ENCODE results near the gene CACNG4.

CACNG4 gene

DNA sequence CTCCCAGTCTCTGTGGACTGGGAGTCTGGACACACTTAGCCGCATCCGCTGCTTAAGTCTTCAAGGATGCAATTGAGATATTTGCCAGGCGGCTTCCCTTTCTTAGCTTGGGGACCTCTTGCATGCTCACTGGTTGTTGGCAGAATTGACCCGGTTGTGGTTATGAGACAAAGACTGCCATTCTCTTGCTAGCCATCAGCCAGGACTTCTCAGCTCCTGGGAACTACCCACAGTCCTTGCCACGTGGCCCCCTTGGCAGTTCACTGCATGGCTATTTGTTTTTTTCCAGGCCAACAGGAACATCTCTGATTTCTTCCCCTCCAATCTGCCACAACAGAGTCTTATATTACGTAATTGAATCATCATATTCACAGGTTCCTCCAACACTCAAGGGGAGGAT lies 25.5 kb downstream of the CACNG4 start:
- Histone ChIP-seq H3K36me3 (no peaks in the 10 kb centered on the region), H3K9me3 (no peaks in the 10 kb centered on the region), H3K27me3 (peaks cover 9% of the 10 kb centered on the region), H3K27ac (no peak overlapping the region), H3K4me3 (ENCODE audit: low read depth in 1 of 2, low read length in 1 of 2) (no peak overlapping the region), H3K4me1 (ENCODE audit: control insufficient read depth in 1 of 2, insufficient read depth in 1 of 2, low read depth in 1 of 2, low read length in 1 of 2) (no peaks in the 10 kb centered on the region)
- TF ChIP-seq, protein P1, sequence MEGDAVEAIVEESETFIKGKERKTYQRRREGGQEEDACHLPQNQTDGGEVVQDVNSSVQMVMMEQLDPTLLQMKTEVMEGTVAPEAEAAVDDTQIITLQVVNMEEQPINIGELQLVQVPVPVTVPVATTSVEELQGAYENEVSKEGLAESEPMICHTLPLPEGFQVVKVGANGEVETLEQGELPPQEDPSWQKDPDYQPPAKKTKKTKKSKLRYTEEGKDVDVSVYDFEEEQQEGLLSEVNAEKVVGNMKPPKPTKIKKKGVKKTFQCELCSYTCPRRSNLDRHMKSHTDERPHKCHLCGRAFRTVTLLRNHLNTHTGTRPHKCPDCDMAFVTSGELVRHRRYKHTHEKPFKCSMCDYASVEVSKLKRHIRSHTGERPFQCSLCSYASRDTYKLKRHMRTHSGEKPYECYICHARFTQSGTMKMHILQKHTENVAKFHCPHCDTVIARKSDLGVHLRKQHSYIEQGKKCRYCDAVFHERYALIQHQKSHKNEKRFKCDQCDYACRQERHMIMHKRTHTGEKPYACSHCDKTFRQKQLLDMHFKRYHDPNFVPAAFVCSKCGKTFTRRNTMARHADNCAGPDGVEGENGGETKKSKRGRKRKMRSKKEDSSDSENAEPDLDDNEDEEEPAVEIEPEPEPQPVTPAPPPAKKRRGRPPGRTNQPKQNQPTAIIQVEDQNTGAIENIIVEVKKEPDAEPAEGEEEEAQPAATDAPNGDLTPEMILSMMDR (IDR thresholded peaks at IDR 0.05): no peak

DNA sequence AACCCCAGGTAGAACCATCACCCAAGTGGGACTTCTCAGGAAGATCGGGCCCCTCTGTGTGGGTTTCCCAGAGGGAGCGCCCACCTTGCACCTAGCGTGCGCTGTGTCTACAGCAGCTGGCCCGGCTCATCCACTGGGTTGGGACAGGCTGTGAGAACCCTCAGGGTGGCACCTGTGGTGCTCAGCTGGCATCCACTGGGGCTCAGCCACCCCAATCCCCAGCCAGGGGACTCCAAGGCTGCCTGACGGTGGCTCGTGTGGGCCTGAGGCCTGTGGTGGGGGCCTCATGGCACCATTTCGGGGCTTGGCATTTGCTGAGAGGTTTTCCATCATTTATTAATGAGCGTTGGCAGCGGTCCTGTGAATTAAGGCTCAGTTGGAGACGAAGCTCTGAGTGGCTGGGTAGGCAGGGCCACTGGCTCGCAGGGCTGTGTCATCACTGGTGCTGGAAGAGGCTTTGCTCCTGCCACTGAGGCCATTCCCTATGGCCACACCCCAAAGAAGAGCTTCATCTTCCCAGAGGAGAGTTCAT lies 28.5 kb downstream of the CACNG4 start:
- Histone ChIP-seq H3K4me3 (ENCODE audit: low read depth in 1 of 2, low read length in 1 of 2) (no peak overlapping the region), H3K27me3 (no peaks in the 10 kb centered on the region), H3K36me3 (no peaks in the 10 kb centered on the region), H3K27ac (no peak overlapping the region), H3K4me1 (ENCODE audit: control insufficient read depth in 1 of 2, insufficient read depth in 1 of 2, low read depth in 1 of 2, low read length in 1 of 2) (no peaks in the 10 kb centered on the region), H3K9me3 (no peaks in the 10 kb centered on the region)
- TF ChIP-seq, protein P1 (IDR thresholded peaks at IDR 0.05): no peak

DNA sequence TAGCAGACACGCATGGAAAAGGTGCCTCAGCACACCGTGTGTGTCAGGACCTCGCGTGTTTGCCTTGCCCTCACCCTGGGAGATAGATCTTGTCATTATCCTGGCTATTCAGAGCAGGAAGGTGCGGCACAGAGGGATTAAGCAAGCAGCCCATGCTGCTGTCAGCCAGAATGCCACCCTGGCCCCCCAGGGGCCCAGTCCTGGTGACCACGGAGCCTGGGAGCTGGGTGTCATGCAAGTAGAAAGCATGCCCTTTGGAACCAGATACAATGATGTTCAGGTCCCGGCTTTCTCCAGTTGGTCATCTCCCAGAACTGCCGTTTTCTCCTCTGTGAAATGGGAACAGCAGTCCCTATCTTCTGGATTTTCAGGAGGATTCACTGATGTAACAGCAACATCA lies 29.9 kb downstream of the CACNG4 start:
- Histone ChIP-seq H3K27ac (no peak overlapping the region), H3K9me3 (no peaks in the 10 kb centered on the region), H3K36me3 (no peaks in the 10 kb centered on the region), H3K27me3 (no peaks in the 10 kb centered on the region), H3K4me3 (ENCODE audit: low read depth in 1 of 2, low read length in 1 of 2) (no peak overlapping the region), H3K4me1 (ENCODE audit: control insufficient read depth in 1 of 2, insufficient read depth in 1 of 2, low read depth in 1 of 2, low read length in 1 of 2) (no peaks in the 10 kb centered on the region)
- TF ChIP-seq, protein P1 (IDR thresholded peaks at IDR 0.05): no peak

DNA sequence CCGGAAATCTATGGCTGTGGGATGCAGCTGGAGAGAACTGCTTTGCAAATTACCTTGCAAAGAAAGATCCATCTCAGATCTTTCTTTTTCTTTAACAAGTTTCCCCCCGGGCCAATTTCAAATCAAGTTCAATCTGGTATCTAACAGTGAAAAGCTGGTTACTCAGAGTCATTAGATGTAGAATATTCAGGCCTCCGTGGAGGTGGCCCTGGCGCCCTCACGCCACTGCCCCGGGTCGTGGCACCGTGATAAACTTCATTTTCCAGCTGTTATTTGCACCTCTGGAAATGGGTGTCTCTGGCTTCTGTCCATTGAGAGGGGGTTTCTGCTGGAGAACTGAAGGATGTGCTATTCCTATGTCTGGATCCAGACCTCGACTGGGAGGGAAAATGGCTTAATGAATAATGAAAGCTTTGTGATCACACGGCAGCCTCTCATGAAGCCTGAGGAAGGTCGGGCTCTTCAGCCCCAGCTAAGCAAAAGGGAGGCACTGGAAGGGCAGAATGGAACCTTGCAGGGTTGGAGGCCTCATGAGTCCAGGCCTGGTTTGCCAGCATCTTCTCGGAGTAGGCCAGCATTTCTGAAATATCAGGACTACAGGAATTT lies 30.5 kb downstream of the CACNG4 start:
- Histone ChIP-seq H3K36me3 (no peaks in the 10 kb centered on the region), H3K27ac (no peak overlapping the region), H3K9me3 (no peaks in the 10 kb centered on the region), H3K4me3 (ENCODE audit: low read depth in 1 of 2, low read length in 1 of 2) (no peak overlapping the region), H3K27me3 (no peaks in the 10 kb centered on the region), H3K4me1 (ENCODE audit: control insufficient read depth in 1 of 2, insufficient read depth in 1 of 2, low read depth in 1 of 2, low read length in 1 of 2) (no peaks in the 10 kb centered on the region)
- TF ChIP-seq, protein P1 (IDR thresholded peaks at IDR 0.05): no peak

DNA sequence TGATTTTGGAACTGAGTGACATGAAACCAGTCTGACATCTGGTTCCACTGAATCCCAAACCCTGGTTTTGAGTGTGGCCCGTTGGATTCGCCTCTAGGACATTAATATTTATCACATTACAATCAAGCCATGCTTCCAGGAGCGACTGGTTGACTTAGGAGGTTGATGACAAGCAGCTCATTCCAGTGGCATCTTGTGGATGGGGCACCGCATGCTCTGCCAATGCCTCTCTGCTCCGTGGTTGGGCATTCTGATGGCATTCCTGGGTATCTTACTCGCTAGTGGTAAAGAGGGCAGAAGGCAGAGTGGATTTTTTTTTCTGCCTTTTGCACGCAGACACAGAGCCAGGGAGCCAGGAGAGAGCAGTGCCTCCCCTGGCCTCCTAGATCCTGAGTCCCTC lies 31.4 kb downstream of the CACNG4 start:
- Histone ChIP-seq H3K27me3 (no peaks in the 10 kb centered on the region), H3K4me1 (ENCODE audit: control insufficient read depth in 1 of 2, insufficient read depth in 1 of 2, low read depth in 1 of 2, low read length in 1 of 2) (no peaks in the 10 kb centered on the region), H3K27ac (no peak overlapping the region), H3K9me3 (no peaks in the 10 kb centered on the region), H3K36me3 (no peaks in the 10 kb centered on the region), H3K4me3 (ENCODE audit: low read depth in 1 of 2, low read length in 1 of 2) (no peak overlapping the region)
- TF ChIP-seq, protein P1 (IDR thresholded peaks at IDR 0.05): no peak
